Measurements from ENCODE around the gene CCDC197. TPM values are rescaled to one million over a fixed set of nuclear protein-coding genes. Genes with fewer than 3 reads are reported as not detected.

The CCDC197 gene
- total RNA-seq, 1 experiment from 2014 or later = not detected

DNA sequence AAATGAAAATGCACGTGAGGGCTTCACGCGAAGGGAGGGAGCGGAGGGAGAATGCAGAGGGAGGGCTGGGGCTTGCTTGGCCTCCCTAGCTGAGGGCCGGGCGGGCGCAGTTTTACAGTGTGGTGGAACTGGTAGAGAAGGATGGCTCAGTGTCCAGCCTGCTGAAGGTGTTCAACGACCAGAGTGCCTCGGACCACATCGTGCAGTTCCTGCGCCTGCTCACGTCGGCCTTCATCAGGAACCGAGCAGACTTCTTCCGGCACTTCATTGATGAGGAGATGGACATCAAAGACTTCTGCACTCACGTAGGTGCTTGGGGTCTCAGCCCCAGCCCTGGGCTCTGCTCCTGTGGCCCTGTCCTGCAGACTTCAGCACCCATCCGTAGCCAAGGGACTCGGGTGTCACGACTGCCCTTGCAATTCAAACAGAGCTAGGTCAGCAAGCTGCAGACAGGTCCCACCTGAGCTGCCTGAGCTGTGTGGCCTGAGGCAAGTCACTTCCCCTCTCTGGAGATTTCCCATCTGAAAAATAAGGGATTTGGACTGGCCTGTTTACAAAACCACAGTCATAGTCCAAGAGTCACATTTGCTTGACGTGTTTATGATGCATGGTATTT, 47.5 kb downstream of the CCDC197 start:
- Mint-ChIP-seq H3K36me3 (peaks cover 23% of the 10 kb centered on the region), H3K4me1 (no peaks in the 10 kb centered on the region), H3K27ac (no peak overlapping the region), H3K9me3 (no peaks in the 10 kb centered on the region), H3K27me3 (ENCODE audit: low read depth) (no peaks in the 10 kb centered on the region), H3K4me3 (no peak overlapping the region)
- CTCF ChIA-PET = interaction anchor here (1.3 to 2.0 kb wide), 2 partner anchors 8 to 92 kb away, joined by 5 to 13 read pairs; no protein-coding TSS in a partner anchor
- ATAC-seq (no peak), DNase-seq (ENCODE audit: low spot score) (no peak)
- TF ChIP-seq, protein P1, sequence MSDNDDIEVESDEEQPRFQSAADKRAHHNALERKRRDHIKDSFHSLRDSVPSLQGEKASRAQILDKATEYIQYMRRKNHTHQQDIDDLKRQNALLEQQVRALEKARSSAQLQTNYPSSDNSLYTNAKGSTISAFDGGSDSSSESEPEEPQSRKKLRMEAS (CRISPR knock-in tag; IDR thresholded peaks at IDR 0.05) = no peak
- no peak for TF ChIP-seq ZBTB21 (CRISPR knock-in tag; IDR thresholded peaks at IDR 0.05; ENCODE audit: borderline replicate concordance)
- POLR2A ChIA-PET = interaction anchor here (0.6 kb wide), 1 partner anchor 136 kb away, joined by 3 read pairs; no protein-coding TSS in a partner anchor

GRCh38 chr14:94045101-94045500, 48.0 kb downstream of the CCDC197 start:
- ATAC-seq (no peak), DNase-seq (ENCODE audit: low spot score) (no peak)
- Mint-ChIP-seq H3K9me3 (no peaks in the 10 kb centered on the region), H3K4me3 (no peak overlapping the region), H3K27ac (no peak overlapping the region), H3K36me3 (peaks cover 28% of the 10 kb centered on the region), H3K4me1 (no peaks in the 10 kb centered on the region), H3K27me3 (ENCODE audit: low read depth) (no peaks in the 10 kb centered on the region)
- no peak for TF ChIP-seq ZNF219 (CRISPR knock-in tag; IDR thresholded peaks at IDR 0.05; ENCODE audit: borderline replicate concordance)
- no peak for TF ChIP-seq KAT7 (CRISPR knock-in tag; IDR thresholded peaks at IDR 0.05; ENCODE audit: borderline replicate concordance)
- TF ChIP-seq, protein P2, sequence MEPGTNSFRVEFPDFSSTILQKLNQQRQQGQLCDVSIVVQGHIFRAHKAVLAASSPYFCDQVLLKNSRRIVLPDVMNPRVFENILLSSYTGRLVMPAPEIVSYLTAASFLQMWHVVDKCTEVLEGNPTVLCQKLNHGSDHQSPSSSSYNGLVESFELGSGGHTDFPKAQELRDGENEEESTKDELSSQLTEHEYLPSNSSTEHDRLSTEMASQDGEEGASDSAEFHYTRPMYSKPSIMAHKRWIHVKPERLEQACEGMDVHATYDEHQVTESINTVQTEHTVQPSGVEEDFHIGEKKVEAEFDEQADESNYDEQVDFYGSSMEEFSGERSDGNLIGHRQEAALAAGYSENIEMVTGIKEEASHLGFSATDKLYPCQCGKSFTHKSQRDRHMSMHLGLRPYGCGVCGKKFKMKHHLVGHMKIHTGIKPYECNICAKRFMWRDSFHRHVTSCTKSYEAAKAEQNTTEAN (CRISPR knock-in tag; IDR thresholded peaks at IDR 0.05) = no peak
- TF ChIP-seq, protein P3, sequence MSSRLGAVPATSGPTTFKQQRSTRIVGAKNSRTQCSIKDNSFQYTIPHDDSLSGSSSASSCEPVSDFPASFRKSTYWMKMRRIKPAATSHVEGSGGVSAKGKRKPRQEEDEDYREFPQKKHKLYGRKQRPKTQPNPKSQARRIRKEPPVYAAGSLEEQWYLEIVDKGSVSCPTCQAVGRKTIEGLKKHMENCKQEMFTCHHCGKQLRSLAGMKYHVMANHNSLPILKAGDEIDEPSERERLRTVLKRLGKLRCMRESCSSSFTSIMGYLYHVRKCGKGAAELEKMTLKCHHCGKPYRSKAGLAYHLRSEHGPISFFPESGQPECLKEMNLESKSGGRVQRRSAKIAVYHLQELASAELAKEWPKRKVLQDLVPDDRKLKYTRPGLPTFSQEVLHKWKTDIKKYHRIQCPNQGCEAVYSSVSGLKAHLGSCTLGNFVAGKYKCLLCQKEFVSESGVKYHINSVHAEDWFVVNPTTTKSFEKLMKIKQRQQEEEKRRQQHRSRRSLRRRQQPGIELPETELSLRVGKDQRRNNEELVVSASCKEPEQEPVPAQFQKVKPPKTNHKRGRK (CRISPR knock-in tag; IDR thresholded peaks at IDR 0.05; ENCODE audit: borderline replicate concordance) = no peak
- TF ChIP-seq ZNF423 (CRISPR knock-in tag; IDR thresholded peaks at IDR 0.05) = no peak
- no peak for TF ChIP-seq MXD4 (CRISPR knock-in tag; IDR thresholded peaks at IDR 0.05; ENCODE audit: borderline replicate concordance)
- no peak for TF ChIP-seq ATF1 (CRISPR knock-in tag; IDR thresholded peaks at IDR 0.05)
- TF ChIP-seq, protein P4, sequence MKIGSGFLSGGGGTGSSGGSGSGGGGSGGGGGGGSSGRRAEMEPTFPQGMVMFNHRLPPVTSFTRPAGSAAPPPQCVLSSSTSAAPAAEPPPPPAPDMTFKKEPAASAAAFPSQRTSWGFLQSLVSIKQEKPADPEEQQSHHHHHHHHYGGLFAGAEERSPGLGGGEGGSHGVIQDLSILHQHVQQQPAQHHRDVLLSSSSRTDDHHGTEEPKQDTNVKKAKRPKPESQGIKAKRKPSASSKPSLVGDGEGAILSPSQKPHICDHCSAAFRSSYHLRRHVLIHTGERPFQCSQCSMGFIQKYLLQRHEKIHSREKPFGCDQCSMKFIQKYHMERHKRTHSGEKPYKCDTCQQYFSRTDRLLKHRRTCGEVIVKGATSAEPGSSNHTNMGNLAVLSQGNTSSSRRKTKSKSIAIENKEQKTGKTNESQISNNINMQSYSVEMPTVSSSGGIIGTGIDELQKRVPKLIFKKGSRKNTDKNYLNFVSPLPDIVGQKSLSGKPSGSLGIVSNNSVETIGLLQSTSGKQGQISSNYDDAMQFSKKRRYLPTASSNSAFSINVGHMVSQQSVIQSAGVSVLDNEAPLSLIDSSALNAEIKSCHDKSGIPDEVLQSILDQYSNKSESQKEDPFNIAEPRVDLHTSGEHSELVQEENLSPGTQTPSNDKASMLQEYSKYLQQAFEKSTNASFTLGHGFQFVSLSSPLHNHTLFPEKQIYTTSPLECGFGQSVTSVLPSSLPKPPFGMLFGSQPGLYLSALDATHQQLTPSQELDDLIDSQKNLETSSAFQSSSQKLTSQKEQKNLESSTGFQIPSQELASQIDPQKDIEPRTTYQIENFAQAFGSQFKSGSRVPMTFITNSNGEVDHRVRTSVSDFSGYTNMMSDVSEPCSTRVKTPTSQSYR (CRISPR knock-in tag; IDR thresholded peaks at IDR 0.05) = no peak
- CTCF ChIA-PET = interaction anchor here (1.3 to 2.0 kb wide), 3 partner anchors 8 to 92 kb away, joined by 5 to 13 read pairs (median 6); no protein-coding TSS in a partner anchor
- POLR2A ChIA-PET = no interaction called here

DNA sequence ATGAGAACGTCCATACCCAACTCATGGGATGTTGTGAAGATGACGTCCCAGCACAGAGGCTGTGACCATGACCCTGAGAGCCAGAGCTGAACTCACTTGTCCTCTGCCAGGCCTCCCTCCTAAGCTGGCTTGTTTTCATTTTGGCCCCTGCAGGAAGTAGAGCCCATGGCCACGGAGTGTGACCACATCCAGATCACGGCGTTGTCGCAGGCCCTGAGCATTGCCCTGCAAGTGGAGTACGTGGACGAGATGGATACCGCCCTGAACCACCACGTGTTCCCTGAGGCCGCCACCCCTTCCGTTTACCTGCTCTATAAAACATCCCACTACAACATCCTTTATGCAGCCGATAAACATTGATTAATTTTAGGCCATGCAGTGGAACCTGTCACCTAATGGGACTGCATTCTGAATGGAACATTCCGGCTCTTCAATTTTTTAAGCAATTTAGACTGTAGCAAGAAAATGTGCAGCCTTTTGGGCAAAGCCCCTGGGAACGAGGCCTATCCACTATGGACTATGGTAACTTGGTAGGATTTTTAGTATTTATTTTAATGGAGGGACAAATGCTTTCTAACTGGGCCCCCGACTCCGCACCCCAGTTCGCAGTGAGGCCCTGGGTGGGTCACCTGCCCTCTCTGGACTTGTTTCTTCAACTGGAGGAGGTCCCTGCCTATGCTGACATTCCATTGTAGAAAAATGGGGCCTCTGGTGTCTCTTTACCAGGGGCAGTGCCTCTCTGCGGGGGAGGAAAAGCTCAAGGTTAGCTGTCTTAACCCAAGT, 48.7 kb downstream of the CCDC197 start:
- no peak for DNase-seq (ENCODE audit: low spot score)
- no peaks in the 10 kb centered on the region for H3K4me1 Mint-ChIP-seq
- no peak for TF ChIP-seq IRF2 (CRISPR knock-in tag; IDR thresholded peaks at IDR 0.05; ENCODE audit: borderline replicate concordance, low read depth)
- TF ChIP-seq TCF7 (CRISPR knock-in tag; IDR thresholded peaks at IDR 0.05; ENCODE audit: low read depth) = no peak
- TF ChIP-seq ZNF138 (CRISPR knock-in tag; conservative IDR thresholded peaks at IDR 0.05) = no peak
- TF ChIP-seq, protein P1 (CRISPR knock-in tag; IDR thresholded peaks at IDR 0.05) = no peak
- no peak for TF ChIP-seq TP53 (CRISPR knock-in tag; IDR thresholded peaks at IDR 0.05)
- TF ChIP-seq, protein P3 (CRISPR knock-in tag; IDR thresholded peaks at IDR 0.05; ENCODE audit: borderline replicate concordance) = no peak
- TF ChIP-seq FOXP1 (CRISPR knock-in tag; IDR thresholded peaks at IDR 0.05; ENCODE audit: borderline replicate concordance) = no peak
- TF ChIP-seq, protein P2 (CRISPR knock-in tag; IDR thresholded peaks at IDR 0.05) = no peak
- TF ChIP-seq E2F5 (CRISPR knock-in tag; IDR thresholded peaks at IDR 0.05) = no peak
- no peak for TF ChIP-seq NFE2L1 (CRISPR knock-in tag; IDR thresholded peaks at IDR 0.05)
- TF ChIP-seq GTF2I (CRISPR knock-in tag; conservative IDR thresholded peaks at IDR 0.05) = no peak
- no peak for TF ChIP-seq SOX15 (CRISPR knock-in tag; IDR thresholded peaks at IDR 0.05)

More for the DNA sequence above, 48.7 kb downstream of the CCDC197 start:
- peaks cover 34% of the 10 kb centered on the region for H3K36me3 Mint-ChIP-seq
- no peak overlapping the region for H3K4me3 Mint-ChIP-seq
- H3K27me3 Mint-ChIP-seq (ENCODE audit: low read depth) = no peaks in the 10 kb centered on the region
- no peaks in the 10 kb centered on the region for H3K9me3 Mint-ChIP-seq
- CTCF ChIA-PET = interaction anchor here (1.8 to 2.0 kb wide), 2 partner anchors 9 to 91 kb away, joined by 6 to 13 read pairs; no protein-coding TSS in a partner anchor
- ATAC-seq = no peak
- POLR2A ChIA-PET = no interaction called here
- H3K27ac Mint-ChIP-seq = 0 out of 2 replicates have a peak overlapping the region, but pooled peaks have one; percentile 10

Measured in WTC11 (cell line).